ENCODE measurements around the gene NSDHL.

DNA sequence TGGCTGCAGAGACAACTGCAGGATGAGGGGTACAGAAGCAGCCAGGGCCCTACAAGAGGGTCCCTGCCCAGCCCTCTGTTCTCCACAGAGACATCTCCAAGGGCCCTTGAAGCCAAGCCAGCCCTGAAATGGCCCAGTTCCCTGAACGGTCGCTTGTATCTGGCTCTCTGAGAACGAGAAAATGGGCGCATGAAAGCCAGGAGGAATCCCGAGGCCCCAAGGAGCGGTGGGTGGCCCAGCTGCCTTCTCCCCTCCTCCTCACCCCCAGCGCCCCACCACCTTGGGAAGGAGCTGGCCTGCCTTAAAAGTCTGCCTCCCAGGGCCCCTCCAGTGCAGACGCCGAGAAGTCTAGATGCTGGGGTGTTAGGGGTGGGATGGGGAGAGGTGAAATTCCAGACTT is 72.7 kb downstream of the NSDHL start:
- TF ChIP-seq POLR2A (IDR thresholded peaks at IDR 0.05) (no peak), CTCF (IDR thresholded peaks at IDR 0.05) (no peak), POLR2AphosphoS5 (IDR thresholded peaks at IDR 0.05; ENCODE audit: insufficient read depth in 1 of 2, low read depth in 1 of 2) (no peak)

Data from vagina (tissue), 2 donors.